Measurements from ENCODE around the gene JRKL. TPM values are rescaled to one million over a fixed set of nuclear protein-coding genes. Genes with fewer than 3 reads are reported as not detected.

The JRKL gene
- total and polyA plus RNA-seq, 2 of the 13 experiments (the other 11 are each of a cell fraction or from before 2014, with no cell fraction given), result 3.2 to 4.5 TPM

GRCh38 chr11:96342961-96343711 lies 46.7 kb upstream of the JRKL start, which contains the start of gene MAML2 (continued):
- TF ChIP-seq HDAC2 (CRISPR knock-in tag; IDR thresholded peaks at IDR 0.05) (peak; percentile 62; the same call in 1 of the 2 replicates), PHF8 (CRISPR knock-in tag; IDR thresholded peaks at IDR 0.05) (peak; percentile 46; the same call in 1 of the 2 replicates), CBX5 (CRISPR knock-in tag; IDR thresholded peaks at IDR 0.05; ENCODE audit: borderline replicate concordance) (peak; percentile 43; the same call in 1 of the 2 replicates), IKZF4 (CRISPR knock-in tag; IDR thresholded peaks at IDR 0.05; ENCODE audit: borderline replicate concordance, low read depth, not compliant biosample characterization) (no peak), ZNF7 (CRISPR knock-in tag; IDR thresholded peaks at IDR 0.05) (no peak), ARID5B (CRISPR knock-in tag; IDR thresholded peaks at IDR 0.05) (peak; percentile 54), SIX1 (CRISPR knock-in tag; IDR thresholded peaks at IDR 0.05; ENCODE audit: borderline replicate concordance) (no peak), ETV5 (CRISPR knock-in tag; IDR thresholded peaks at IDR 0.05; ENCODE audit: borderline replicate concordance) (no peak), GFI1 (CRISPR knock-in tag; IDR thresholded peaks at IDR 0.05; ENCODE audit: borderline replicate concordance) (0 out of 2 replicates have a peak, but pooled peaks have one; percentile 24), MZF1 (CRISPR knock-in tag; IDR thresholded peaks at IDR 0.05; ENCODE audit: borderline replicate concordance) (no peak), MEF2D (CRISPR knock-in tag; IDR thresholded peaks at IDR 0.05) (no peak), LCORL (IDR thresholded peaks at IDR 0.05) (no peak), LCORL (CRISPR knock-in tag; IDR thresholded peaks at IDR 0.05) (0 out of 2 replicates have a peak, but pooled peaks have one; percentile 22), ZEB1 (IDR thresholded peaks at IDR 0.05; ENCODE audit: insufficient replicate concordance, low read depth) (no peak), CBX2 (IDR thresholded peaks at IDR 0.05; ENCODE audit: low read depth, low read length) (no peak), CBX2 (CRISPR knock-in tag; IDR thresholded peaks at IDR 0.05; ENCODE audit: low read depth) (no peak), THAP7 (CRISPR knock-in tag; IDR thresholded peaks at IDR 0.05) (no peak), TFE3 (CRISPR knock-in tag; IDR thresholded peaks at IDR 0.05) (0 out of 2 replicates have a peak, but pooled peaks have one; percentile 8), IKZF5 (CRISPR knock-in tag; IDR thresholded peaks at IDR 0.05) (peak; percentile 60; the same call in 1 of the 2 replicates), NONO (IDR thresholded peaks at IDR 0.05) (no peak), NONO (CRISPR knock-in tag; conservative IDR thresholded peaks at IDR 0.05) (0 out of 2 replicates have a peak, but pooled peaks have one; percentile 32)

Measured in HepG2 (cell line).